ENCODE results near the gene SLC38A1. TPM values are rescaled to one million over a fixed set of nuclear protein-coding genes. Genes with fewer than 3 reads are reported as not detected.
"Not testable (repeated sequence)": the region's sequence is repeated elsewhere in the genome, so short reads cannot be mapped to it uniquely, and the experiment has no call there.

SLC38A1 gene
- total RNA-seq, 1 donor from 2014 or later = 172 TPM

DNA sequence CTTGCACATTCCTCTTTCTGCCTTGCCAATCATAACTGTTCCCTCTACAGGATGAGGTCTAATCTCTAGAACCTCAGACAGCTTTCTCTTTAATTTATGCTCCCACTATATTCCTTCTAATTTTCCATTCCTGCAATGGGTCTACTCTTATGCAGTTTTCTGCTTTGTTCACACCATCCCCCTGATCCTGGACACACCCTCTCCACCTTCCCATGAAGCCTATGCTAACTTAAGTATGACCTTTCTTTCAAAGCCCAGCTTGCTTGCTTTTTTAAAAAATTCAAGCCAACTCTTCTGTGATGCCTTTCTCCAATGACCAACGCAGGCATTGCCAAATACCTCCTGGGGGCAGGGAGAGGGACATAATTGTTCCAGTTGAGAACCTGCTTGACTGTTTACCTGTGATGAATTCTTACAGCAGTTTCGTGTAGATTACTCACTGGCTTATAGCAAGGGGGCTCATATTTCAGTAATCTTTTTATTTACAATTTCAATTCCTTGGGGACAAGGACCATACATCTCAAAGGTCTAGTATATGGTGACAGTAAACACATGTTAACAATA lies 7.8 kb downstream of the SLC38A1 start:
- intact Hi-C loops (cut with micrococcal nuclease) = loop anchor here (10.0 kb wide), 1 partner anchor 264 kb away; no protein-coding TSS in a partner anchor
- H3K27me3 Mint-ChIP-seq (ENCODE audit: insufficient read depth) = no peaks in the 10 kb centered on the region
- peaks cover 19% of the 10 kb centered on the region for H3K36me3 Mint-ChIP-seq (ENCODE audit: low read depth)
- peaks cover 24% of the 10 kb centered on the region for H3K4me1 Mint-ChIP-seq (ENCODE audit: low read depth)
- no peak for DNase-seq (ENCODE audit: low spot score)
- no peak overlapping the region for H3K4me3 Mint-ChIP-seq
- no peaks in the 10 kb centered on the region for H3K9me3 Mint-ChIP-seq
- H3K27ac Mint-ChIP-seq = no peak overlapping the region

DNA sequence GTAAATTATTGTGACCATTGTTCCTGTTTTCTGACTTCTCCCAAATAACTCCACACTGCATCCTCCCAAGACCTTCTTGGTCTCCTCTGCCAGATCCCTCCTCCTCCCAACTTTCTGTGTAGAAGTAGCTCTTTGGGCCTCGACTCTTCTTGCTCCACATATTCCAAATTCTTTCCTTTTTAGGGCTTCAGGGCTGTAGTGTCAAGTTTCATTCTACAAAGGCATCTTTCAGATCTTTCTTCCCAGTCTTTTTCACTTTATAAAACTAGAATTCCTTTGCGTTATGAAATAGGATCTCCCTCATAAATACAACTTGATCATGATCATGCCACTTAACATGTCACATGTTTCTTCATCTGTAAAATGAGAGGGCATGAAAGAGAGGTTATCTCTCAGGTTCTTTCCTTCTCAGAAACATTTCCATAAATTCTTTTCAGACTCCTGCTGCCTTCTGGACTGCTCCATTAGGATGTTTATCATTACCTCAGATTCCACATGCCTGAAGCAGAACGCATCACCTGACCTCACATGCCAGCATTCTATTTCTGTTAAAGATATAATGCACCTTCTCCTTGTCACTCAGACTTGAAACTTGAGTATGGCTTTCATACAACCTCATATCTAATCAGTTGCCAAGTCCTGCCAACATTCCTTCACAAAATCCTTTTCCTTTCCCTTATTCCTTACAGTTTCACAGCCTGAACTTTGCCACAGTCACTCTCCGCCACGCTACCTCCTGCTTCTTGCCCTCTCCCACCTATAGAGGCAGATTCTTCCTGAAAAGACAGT lies 8.5 kb downstream of the SLC38A1 start:
- no peak overlapping the region for H3K27ac Mint-ChIP-seq
- H3K9me3 Mint-ChIP-seq = no peaks in the 10 kb centered on the region
- peaks cover 27% of the 10 kb centered on the region for H3K4me1 Mint-ChIP-seq (ENCODE audit: low read depth)
- H3K4me3 Mint-ChIP-seq = no peak overlapping the region
- intact Hi-C loops (cut with micrococcal nuclease) = loop anchor here (10.0 kb wide), 1 partner anchor 264 kb away; no protein-coding TSS in a partner anchor
- H3K36me3 Mint-ChIP-seq (ENCODE audit: low read depth) = peaks cover 20% of the 10 kb centered on the region
- H3K27me3 Mint-ChIP-seq (ENCODE audit: insufficient read depth) = no peaks in the 10 kb centered on the region
- DNase-seq (ENCODE audit: low spot score) = no peak

DNA sequence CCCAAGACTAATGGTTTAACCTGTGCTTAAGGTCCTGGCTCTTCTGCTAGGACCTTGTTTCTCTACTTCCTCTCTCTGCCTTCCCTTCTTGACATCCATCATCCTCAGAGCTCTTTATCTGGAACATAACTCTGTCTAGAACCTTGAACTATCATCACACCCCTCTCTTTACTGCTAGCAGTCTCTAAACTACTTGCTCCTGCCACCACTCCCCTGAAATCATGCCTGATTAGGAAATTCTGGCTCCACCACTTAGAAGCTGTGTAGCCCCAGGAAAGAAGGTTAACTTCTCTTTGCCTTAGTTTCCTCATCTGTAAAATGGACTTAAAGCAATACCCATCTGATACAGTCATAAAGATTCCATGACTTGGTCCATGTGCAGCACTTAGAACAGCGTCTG lies 9.1 kb downstream of the SLC38A1 start:
- H3K4me1 Mint-ChIP-seq (ENCODE audit: low read depth) = peaks cover 33% of the 10 kb centered on the region
- intact Hi-C loops (cut with micrococcal nuclease) = loop anchor here (2.0 to 10.0 kb wide), 2 partner anchors 15 to 265 kb away; no protein-coding TSS in a partner anchor

DNA sequence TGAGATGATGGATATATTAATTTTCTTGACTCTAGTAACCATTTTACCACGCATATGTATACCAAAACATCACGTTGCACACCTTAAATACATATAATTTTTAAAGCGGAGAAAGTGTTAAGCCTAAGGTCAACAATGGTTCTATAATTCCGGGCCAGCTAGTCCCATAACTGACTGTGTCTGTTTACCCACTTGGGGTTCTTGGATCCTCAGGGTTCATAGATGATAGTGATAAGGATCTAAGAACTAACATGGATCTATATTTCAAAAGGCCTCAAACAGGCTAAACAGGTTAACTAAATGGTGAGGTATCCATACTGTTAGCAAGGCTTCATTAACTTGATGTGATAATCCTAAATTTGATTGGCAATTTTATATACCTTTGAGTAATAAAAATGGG lies 9.8 kb downstream of the SLC38A1 start:
- no peak for DNase-seq (ENCODE audit: low spot score)
- Mint-ChIP-seq H3K9me3 (no peaks in the 10 kb centered on the region), H3K4me3 (no peak overlapping the region), H3K27ac (no peak overlapping the region), H3K36me3 (ENCODE audit: low read depth) (peaks cover 26% of the 10 kb centered on the region), H3K27me3 (ENCODE audit: insufficient read depth) (no peaks in the 10 kb centered on the region), H3K4me1 (ENCODE audit: low read depth) (peaks cover 37% of the 10 kb centered on the region)
- intact Hi-C loops (cut with micrococcal nuclease) = loop anchor here (2.0 kb wide), 1 partner anchor 14 kb away; no protein-coding TSS in a partner anchor

More for the DNA sequence above, 9.1 kb downstream of the SLC38A1 start:
- no peaks in the 10 kb centered on the region for H3K9me3 Mint-ChIP-seq
- H3K27me3 Mint-ChIP-seq (ENCODE audit: insufficient read depth) = no peaks in the 10 kb centered on the region
- H3K36me3 Mint-ChIP-seq (ENCODE audit: low read depth) = peaks cover 21% of the 10 kb centered on the region
- no peak overlapping the region for H3K27ac Mint-ChIP-seq
- no peak overlapping the region for H3K4me3 Mint-ChIP-seq
- DNase-seq (ENCODE audit: low spot score) = no peak

DNA sequence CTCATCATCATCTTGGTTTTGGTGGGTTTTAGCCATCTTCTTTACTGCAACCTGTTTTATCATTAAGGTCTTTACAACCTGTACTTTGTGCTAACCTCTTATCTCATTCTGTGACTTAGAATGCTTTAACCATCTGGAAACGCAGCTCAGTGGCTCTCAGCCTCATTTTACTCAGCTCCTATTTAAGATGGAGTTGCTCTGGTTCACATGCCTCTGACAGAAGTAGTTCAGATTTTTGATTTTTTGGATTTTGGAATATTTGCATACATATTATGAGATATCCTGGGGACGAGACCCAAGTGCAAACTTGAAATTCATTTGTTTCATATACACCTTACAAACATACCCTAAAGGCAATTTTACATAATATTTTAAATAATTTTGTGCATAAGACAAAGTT lies 10.7 kb downstream of the SLC38A1 start:
- intact Hi-C loops (cut with micrococcal nuclease) = loop anchor here (2.0 kb wide), 1 partner anchor 13 kb away; no protein-coding TSS in a partner anchor
- no peak overlapping the region for H3K27ac Mint-ChIP-seq

DNA sequence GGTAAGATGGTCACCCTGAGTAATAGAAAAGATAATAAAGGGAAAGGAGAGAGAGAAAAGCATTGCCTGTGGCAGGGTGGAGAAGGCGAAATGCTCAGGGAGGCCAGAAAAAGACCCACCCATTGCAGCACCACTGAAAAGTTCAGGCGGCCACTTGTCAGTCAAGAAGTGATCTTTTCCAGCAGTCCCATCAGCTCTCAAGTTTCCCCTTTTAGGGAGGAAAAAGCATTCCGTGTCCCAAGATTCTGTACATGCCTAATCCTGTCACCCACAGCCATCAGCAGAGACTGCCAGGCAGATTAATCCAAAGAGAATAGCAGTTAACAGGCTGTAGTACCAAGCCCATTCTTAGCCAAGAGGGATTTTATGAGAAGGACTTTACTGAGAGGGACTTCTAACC lies 11.9 kb downstream of the SLC38A1 start:
- peaks cover 35% of the 10 kb centered on the region for H3K4me1 Mint-ChIP-seq (ENCODE audit: low read depth)
- no peak for DNase-seq (ENCODE audit: low spot score)
- H3K27ac Mint-ChIP-seq = no peak overlapping the region
- H3K9me3 Mint-ChIP-seq = no peaks in the 10 kb centered on the region
- peaks cover 36% of the 10 kb centered on the region for H3K36me3 Mint-ChIP-seq (ENCODE audit: low read depth)
- no peak overlapping the region for H3K4me3 Mint-ChIP-seq
- H3K27me3 Mint-ChIP-seq (ENCODE audit: insufficient read depth) = no peaks in the 10 kb centered on the region
- intact Hi-C loops (cut with micrococcal nuclease) = no loop called here

More for the DNA sequence above, 10.7 kb downstream of the SLC38A1 start:
- Mint-ChIP-seq H3K4me3 (no peak overlapping the region), H3K27me3 (ENCODE audit: insufficient read depth) (no peaks in the 10 kb centered on the region), H3K4me1 (ENCODE audit: low read depth) (peaks cover 34% of the 10 kb centered on the region), H3K9me3 (no peaks in the 10 kb centered on the region), H3K36me3 (ENCODE audit: low read depth) (peaks cover 31% of the 10 kb centered on the region)
- no peak for DNase-seq (ENCODE audit: low spot score)

DNA sequence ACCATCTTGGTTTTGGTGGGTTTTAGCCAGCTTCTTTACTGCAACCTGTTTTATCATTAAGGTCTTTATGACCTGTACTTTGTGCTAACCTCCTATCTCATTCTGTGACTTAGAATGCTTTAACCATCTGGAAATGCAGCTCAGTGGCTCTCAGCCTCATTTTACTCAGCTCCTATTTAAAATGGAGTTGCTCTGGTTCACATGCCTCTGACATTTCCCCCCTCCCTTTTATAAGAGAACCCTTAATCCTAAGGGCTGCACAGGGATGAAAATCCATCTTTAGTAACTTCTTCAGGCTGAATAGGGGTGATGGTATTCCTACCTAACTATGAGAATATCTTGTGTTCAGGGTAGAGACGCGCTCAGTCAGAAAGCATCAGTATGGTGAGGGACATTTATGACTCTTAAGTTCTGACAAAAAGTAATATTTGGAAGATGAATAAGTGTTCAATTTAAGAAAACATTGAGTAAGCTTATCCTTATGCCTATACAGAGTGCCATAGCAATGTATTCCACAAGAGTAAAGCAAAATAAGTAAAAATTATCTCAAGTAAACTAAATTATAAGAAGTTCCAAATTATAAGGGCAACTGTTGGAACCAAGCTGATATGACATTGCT lies 15.2 kb downstream of the SLC38A1 start:
- Mint-ChIP-seq H3K4me1 (ENCODE audit: low read depth) (peaks cover 59% of the 10 kb centered on the region), H3K4me3 (no peak overlapping the region), H3K27ac (no peak overlapping the region), H3K27me3 (ENCODE audit: insufficient read depth) (no peaks in the 10 kb centered on the region), H3K36me3 (ENCODE audit: low read depth) (peaks cover 66% of the 10 kb centered on the region), H3K9me3 (peaks cover 23% of the 10 kb centered on the region)
- DNase-seq (ENCODE audit: low spot score) = no peak
- intact Hi-C loops (cut with micrococcal nuclease) = no loop called here

DNA sequence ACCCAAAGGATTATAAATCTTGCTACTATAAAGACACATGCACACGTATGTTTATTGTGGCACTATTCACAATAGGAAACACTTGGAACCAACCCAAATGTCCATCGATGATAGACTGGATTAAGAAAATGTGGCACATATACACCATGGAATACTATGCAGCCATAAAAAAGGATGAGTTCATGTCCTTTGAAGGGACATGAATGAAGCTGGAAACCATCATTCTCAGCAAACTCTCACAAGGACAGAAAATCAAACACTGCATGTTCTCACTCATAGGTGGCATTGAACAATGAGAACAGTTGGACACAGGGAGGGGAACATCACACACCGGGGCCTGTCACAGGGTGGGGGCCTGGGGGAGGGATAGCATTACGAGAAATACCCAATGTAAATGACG lies 16.8 kb downstream of the SLC38A1 start:
- H3K4me1 Mint-ChIP-seq (ENCODE audit: low read depth) = peaks cover 75% of the 10 kb centered on the region
- H3K27ac Mint-ChIP-seq; H3K4me3 Mint-ChIP-seq; H3K27me3 Mint-ChIP-seq (ENCODE audit: insufficient read depth); intact Hi-C loops (cut with micrococcal nuclease); DNase-seq (ENCODE audit: low spot score): not testable (repeated sequence)
- peaks cover 78% of the 10 kb centered on the region for H3K36me3 Mint-ChIP-seq (ENCODE audit: low read depth)
- peaks cover 36% of the 10 kb centered on the region for H3K9me3 Mint-ChIP-seq

DNA sequence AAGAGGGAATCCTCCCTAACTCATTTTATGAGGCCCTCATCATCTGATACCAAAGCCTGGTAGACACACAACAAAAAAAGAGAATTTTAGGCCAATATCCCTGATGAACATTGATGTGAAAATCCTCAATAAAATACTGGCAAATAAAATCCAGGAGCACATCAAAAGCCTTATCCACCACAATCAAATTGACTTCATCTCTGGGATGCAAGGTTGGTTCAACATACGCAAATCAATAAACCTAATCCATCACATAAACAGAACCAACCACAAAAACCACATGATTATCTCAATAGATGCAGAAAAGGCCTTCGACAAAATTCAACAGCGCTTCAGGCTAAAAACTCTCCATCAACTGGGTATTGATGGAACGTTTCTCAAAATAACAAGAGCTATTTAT lies 18.9 kb downstream of the SLC38A1 start:
- H3K27me3 Mint-ChIP-seq (ENCODE audit: insufficient read depth); DNase-seq (ENCODE audit: low spot score); H3K27ac Mint-ChIP-seq; H3K4me3 Mint-ChIP-seq; intact Hi-C loops (cut with micrococcal nuclease): not testable (repeated sequence)
- H3K9me3 Mint-ChIP-seq = peaks cover 36% of the 10 kb centered on the region
- H3K36me3 Mint-ChIP-seq (ENCODE audit: low read depth) = peaks cover 79% of the 10 kb centered on the region
- H3K4me1 Mint-ChIP-seq (ENCODE audit: low read depth) = peaks cover 78% of the 10 kb centered on the region

DNA sequence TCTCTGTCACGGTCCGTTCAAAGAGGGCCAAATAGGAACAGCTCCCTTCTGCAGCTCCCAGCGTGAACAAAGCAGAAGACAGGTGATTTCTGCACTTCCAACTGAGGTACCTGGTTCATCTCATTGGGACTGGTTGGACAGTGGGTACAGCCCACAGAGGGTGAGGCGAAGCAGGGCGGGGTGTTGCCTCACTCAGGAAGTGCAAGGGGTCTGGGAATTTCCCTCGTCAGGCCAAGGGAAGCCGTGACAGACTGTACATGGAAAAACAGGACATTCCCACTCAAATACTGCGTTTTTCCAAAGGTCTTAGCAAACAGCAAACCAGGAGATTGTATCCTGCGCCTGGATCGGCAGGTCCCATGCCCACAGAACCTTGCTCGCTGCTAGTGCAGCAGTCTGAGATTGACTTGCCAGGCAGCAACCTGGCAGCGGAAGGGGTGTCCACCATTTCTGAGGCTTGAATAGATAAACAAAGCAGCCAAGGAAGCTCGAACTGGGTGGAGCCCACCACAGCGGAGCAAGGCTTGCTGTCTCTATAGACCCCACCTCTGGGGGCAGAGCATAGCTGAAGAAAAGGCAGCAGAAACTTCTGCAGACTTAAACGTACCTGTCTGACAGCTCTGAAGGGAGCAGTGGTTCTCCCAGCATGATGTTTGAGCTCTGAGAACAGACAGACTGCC lies 22.7 kb downstream of the SLC38A1 start:
- no peaks in the 10 kb centered on the region for H3K27me3 Mint-ChIP-seq (ENCODE audit: insufficient read depth)
- no peak overlapping the region for H3K27ac Mint-ChIP-seq
- intact Hi-C loops (cut with micrococcal nuclease) = no loop called here
- H3K36me3 Mint-ChIP-seq (ENCODE audit: low read depth) = peaks cover 74% of the 10 kb centered on the region
- H3K9me3 Mint-ChIP-seq = peaks cover 30% of the 10 kb centered on the region
- no peak overlapping the region for H3K4me3 Mint-ChIP-seq
- DNase-seq (ENCODE audit: low spot score) = no peak
- peaks cover 78% of the 10 kb centered on the region for H3K4me1 Mint-ChIP-seq (ENCODE audit: low read depth)

DNA sequence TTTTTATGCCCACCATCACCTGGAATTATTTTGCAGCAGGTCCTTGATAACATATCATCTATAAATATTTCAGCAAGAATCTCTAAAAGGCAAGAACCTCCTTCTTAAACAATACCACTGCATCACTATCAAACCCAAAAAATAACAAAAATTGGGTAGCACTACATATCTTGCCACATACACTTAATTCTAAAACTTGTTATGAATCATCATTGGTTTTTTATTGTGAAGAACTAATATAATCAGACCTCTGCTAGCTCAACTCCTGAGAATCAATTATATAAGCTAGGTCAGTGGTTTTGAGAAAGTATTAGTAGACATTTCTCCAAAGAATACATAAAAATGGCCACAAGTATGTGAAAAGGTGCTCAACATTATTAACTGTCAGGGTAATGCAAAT lies 23.8 kb downstream of the SLC38A1 start:
- H3K27me3 Mint-ChIP-seq (ENCODE audit: insufficient read depth) = no peaks in the 10 kb centered on the region
- H3K4me3 Mint-ChIP-seq = no peak overlapping the region
- intact Hi-C loops (cut with micrococcal nuclease) = loop anchor here (2.0 kb wide), 1 partner anchor 14 kb away; no protein-coding TSS in a partner anchor
- no peak overlapping the region for H3K27ac Mint-ChIP-seq
- peaks cover 71% of the 10 kb centered on the region for H3K4me1 Mint-ChIP-seq (ENCODE audit: low read depth)
- peaks cover 71% of the 10 kb centered on the region for H3K36me3 Mint-ChIP-seq (ENCODE audit: low read depth)
- DNase-seq (ENCODE audit: low spot score) = no peak
- peaks cover 20% of the 10 kb centered on the region for H3K9me3 Mint-ChIP-seq

DNA sequence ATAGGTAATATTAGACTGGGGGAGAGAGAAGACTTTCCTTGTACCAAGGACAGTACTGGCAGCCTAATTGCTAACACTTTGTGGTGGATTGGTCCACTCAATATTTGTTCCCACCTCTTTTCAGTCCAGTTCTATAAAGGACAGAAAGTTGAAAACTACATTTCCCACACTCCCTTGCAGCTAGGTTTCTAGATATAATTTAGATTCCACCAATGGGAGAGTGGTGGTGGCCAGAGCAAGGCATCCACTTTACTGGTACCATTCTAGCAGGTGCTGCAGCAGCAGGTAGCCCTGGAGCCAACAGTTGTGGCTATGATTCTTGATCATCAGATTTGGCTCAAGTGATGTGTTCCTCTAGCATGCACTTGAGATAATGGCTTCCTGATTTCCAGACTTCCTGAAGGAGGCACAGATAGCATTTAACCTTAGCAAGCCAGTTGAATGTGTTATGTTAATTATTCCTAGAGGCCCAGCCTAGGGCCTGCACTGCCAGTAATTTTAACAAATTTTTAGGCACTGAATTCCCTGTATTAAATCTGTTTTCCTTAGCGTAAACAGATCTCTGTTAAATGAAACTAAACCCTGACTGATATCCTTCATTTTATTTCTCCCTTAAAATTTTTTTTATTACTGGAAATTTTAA lies 24.4 kb downstream of the SLC38A1 start:
- Mint-ChIP-seq H3K9me3 (peaks cover 18% of the 10 kb centered on the region), H3K4me3 (no peak overlapping the region), H3K4me1 (ENCODE audit: low read depth) (peaks cover 67% of the 10 kb centered on the region), H3K36me3 (ENCODE audit: low read depth) (peaks cover 68% of the 10 kb centered on the region), H3K27ac (no peak overlapping the region), H3K27me3 (ENCODE audit: insufficient read depth) (no peaks in the 10 kb centered on the region)
- DNase-seq (ENCODE audit: low spot score) = no peak
- intact Hi-C loops (cut with micrococcal nuclease) = loop anchor here (2.0 kb wide), 1 partner anchor 14 kb away; no protein-coding TSS in a partner anchor
